Naive thymus-derived CD8-positive, alpha-beta T cell (primary cell): ENCODE data around the gene DAB2IP. TPM values are rescaled to one million over a fixed set of nuclear protein-coding genes. Genes with fewer than 3 reads are reported as not detected.
"Not testable (repeated sequence)": the region's sequence is repeated elsewhere in the genome, so short reads cannot be mapped to it uniquely, and the experiment has no call there.

Source experiments
- ATAC-seq, 2 donors: fragments of 150-1000 bp; cut with Tn5 transposase in 1 of 2; sonication (Bioruptor Pico), chemical (Tn5 transposase) in 1 of 2; 1 replicate in 1 of 2; 2 replicates in 1 of 2; pipeline ENCODE4 v1.10.0; 2021; ENCODE audit warnings: mild to moderate bottlenecking in 2 of 2, moderate library complexity in 2 of 2
- POLR2A ChIA-PET: fragments of 350-600 bp; sonication (Branson Sonifier 250); formaldehyde crosslinking; loops from one replicate; lab custom pipeline; 2021; ENCODE audit warnings: antibody characterized with exemption; lab: Charles Lee
- DNase-seq, 10 donors: peaks; one replicate each; pipeline versions ENCODE4 v3.0.0 to v3.0.0-alpha.2; 2020 to 2022
- H3K27ac Mint-ChIP-seq, 10 donors: one replicate each; pipeline ENCODE4 v1.8.0; 2020 to 2022; ENCODE audit warnings: mild to moderate bottlenecking in 10 of 10, mixed read lengths in 10 of 10, moderate library complexity in 4 of 10, inconsistent platforms in 1 of 10
- H3K27me3 Mint-ChIP-seq, 5 donors: one replicate each; pipeline ENCODE4 v1.8.0; 2021 to 2022; ENCODE audit warnings: mixed read lengths in 5 of 5
- H3K36me3 Mint-ChIP-seq, 3 donors: one replicate each; pipeline ENCODE4 v1.8.0; 2020 to 2022; ENCODE audit warnings: mixed read lengths in 3 of 3, mild to moderate bottlenecking in 2 of 3, inconsistent platforms in 1 of 3
- H3K4me1 Mint-ChIP-seq, 4 donors: one replicate each; pipeline ENCODE4 v1.8.0; 2021 to 2022; ENCODE audit warnings: mixed read lengths in 4 of 4
- H3K4me3 Mint-ChIP-seq, 10 donors: one replicate each; pipeline ENCODE4 v1.8.0; 2020 to 2022; ENCODE audit warnings: mild to moderate bottlenecking in 10 of 10, mixed read lengths in 10 of 10, moderate library complexity in 6 of 10, inconsistent platforms in 1 of 10
- H3K9me3 Mint-ChIP-seq, 9 donors: one replicate each; pipeline ENCODE4 v1.8.0; 2020 to 2022; ENCODE audit warnings: mixed read lengths in 9 of 9, mild to moderate bottlenecking in 3 of 9, inconsistent platforms in 1 of 9, moderate library complexity in 1 of 9
- polyA plus RNA-seq, 3 donors: library from polyadenylated mRNA; unstranded; fragments of 300-500 nt; fragmentation: Illumina TruSeq; gene quantifications; one replicate each; pipeline ENCODE4 v1.2.3, GENCODE V29; 2021
- total RNA-seq, 8 experiments: library from RNA in 2 of 8; stranded (reverse) in 2 of 8; gene quantifications; one replicate each; pipeline ENCODE4 v1.2.3 and lab custom pipeline; 2021 to 2026

Gene DAB2IP
- total and polyA plus RNA-seq, 5 experiments from 2014 or later = not detected

GRCh38 chr9:121640076-121640475 is 11.4 kb upstream of the DAB2IP start:
- Mint-ChIP-seq H3K9me3 (no peaks in the 10 kb centered on the region), H3K4me3 (no peak overlapping the region), H3K27me3 (peaks cover 0 to 2% (median 0%) of the 10 kb centered on the region in 5 donors), H3K27ac (peak overlapping the region in 1 of 10 donors; percentile 39), H3K36me3 (no peaks in the 10 kb centered on the region), H3K4me1 (peaks cover 0 to 1% (median 0%) of the 10 kb centered on the region in 4 donors)
- DNase-seq (peak in 5 of 10 donors; percentile 10 to 63 (median 15)), ATAC-seq (peak; percentile 22 to 37)
- POLR2A ChIA-PET = no interaction called here

- H3K4me1 Mint-ChIP-seq = no peaks in the 10 kb centered on the region
- POLR2A ChIA-PET = no interaction called here
- DNase-seq (no peak), ATAC-seq (no peak)
- peaks cover 0 to 2% (median 0%) of the 10 kb centered on the region in 5 donors for H3K27me3 Mint-ChIP-seq
- H3K4me3 Mint-ChIP-seq = no peak overlapping the region
- no peaks in the 10 kb centered on the region for H3K9me3 Mint-ChIP-seq
- H3K27ac Mint-ChIP-seq = peak overlapping the region in 1 of 10 donors; percentile 39
- no peaks in the 10 kb centered on the region for H3K36me3 Mint-ChIP-seq
These were observed 10.8 kb upstream of the DAB2IP start for GRCh38 chr9:121640491-121641223.

GRCh38 chr9:121641224-121641611 is 10.2 kb upstream of the DAB2IP start:
- Mint-ChIP-seq H3K27ac (peak overlapping the region in 1 of 10 donors; percentile 12), H3K4me1 (no peaks in the 10 kb centered on the region), H3K27me3 (peaks cover 0 to 2% (median 0%) of the 10 kb centered on the region in 5 donors), H3K4me3 (no peak overlapping the region), H3K9me3 (no peaks in the 10 kb centered on the region), H3K36me3 (no peaks in the 10 kb centered on the region)
- ATAC-seq = no peak
- DNase-seq = peak in 1 of 10 donors; percentile 45
- POLR2A ChIA-PET = no interaction called here

- H3K27ac Mint-ChIP-seq = peak overlapping the region in 1 of 10 donors; percentile 16
These were observed 8.7 kb upstream of the DAB2IP start for GRCh38 chr9:121642758-121643157.

GRCh38 chr9:121643473-121643872 is 8.0 kb upstream of the DAB2IP start:
- no peak overlapping the region for H3K27ac Mint-ChIP-seq
- H3K9me3 Mint-ChIP-seq = no peaks in the 10 kb centered on the region
- H3K4me1 Mint-ChIP-seq = no peaks in the 10 kb centered on the region
- peaks cover 1 to 18% (median 3%) of the 10 kb centered on the region in 5 donors for H3K27me3 Mint-ChIP-seq
- no peaks in the 10 kb centered on the region for H3K36me3 Mint-ChIP-seq
- POLR2A ChIA-PET = no interaction called here
- ATAC-seq = no peak
- DNase-seq = no peak
- no peak overlapping the region for H3K4me3 Mint-ChIP-seq

More at GRCh38 chr9:121642758-121643157, 8.7 kb upstream of the DAB2IP start:
- Mint-ChIP-seq H3K36me3 (no peaks in the 10 kb centered on the region), H3K4me3 (no peak overlapping the region), H3K4me1 (no peaks in the 10 kb centered on the region), H3K9me3 (no peaks in the 10 kb centered on the region), H3K27me3 (peaks cover 0 to 13% (median 1%) of the 10 kb centered on the region in 5 donors)
- DNase-seq (peak in 1 of 10 donors; percentile 57), ATAC-seq (no peak)
- POLR2A ChIA-PET = no interaction called here

GRCh38 chr9:121644040-121644439 is 7.4 kb upstream of the DAB2IP start:
- peaks cover 1 to 23% (median 7%) of the 10 kb centered on the region in 5 donors for H3K27me3 Mint-ChIP-seq
- H3K27ac Mint-ChIP-seq, POLR2A ChIA-PET, H3K4me3 Mint-ChIP-seq, DNase-seq, H3K36me3 Mint-ChIP-seq, H3K9me3 Mint-ChIP-seq, ATAC-seq, H3K4me1 Mint-ChIP-seq: not testable (repeated sequence)

- H3K27ac Mint-ChIP-seq = no peak overlapping the region
These were observed 6.4 kb upstream of the DAB2IP start for GRCh38 chr9:121645003-121645402.

GRCh38 chr9:121645853-121646807 is 5.3 kb upstream of the DAB2IP start:
- POLR2A ChIA-PET = no interaction called here
- no peaks in the 10 kb centered on the region for H3K9me3 Mint-ChIP-seq

More at GRCh38 chr9:121645003-121645402, 6.4 kb upstream of the DAB2IP start:
- POLR2A ChIA-PET = no interaction called here
- no peaks in the 10 kb centered on the region for H3K4me1 Mint-ChIP-seq
- peaks cover 6 to 33% (median 13%) of the 10 kb centered on the region in 5 donors for H3K27me3 Mint-ChIP-seq
- DNase-seq (peak in 1 of 10 donors; percentile 41), ATAC-seq (no peak)
- no peak overlapping the region for H3K4me3 Mint-ChIP-seq
- no peaks in the 10 kb centered on the region for H3K9me3 Mint-ChIP-seq
- no peaks in the 10 kb centered on the region for H3K36me3 Mint-ChIP-seq

GRCh38 chr9:121646992-121647391 is 4.4 kb upstream of the DAB2IP start:
- Mint-ChIP-seq H3K27ac (no peak overlapping the region), H3K27me3 (peaks cover 13 to 48% (median 23%) of the 10 kb centered on the region in 5 donors), H3K4me1 (peaks cover 4 to 12% (median 9%) of the 10 kb centered on the region in 4 donors), H3K36me3 (no peaks in the 10 kb centered on the region), H3K4me3 (no peak overlapping the region), H3K9me3 (no peaks in the 10 kb centered on the region)
- no peak for ATAC-seq
- POLR2A ChIA-PET = no interaction called here
- peak in 1 of 10 donors; percentile 37 for DNase-seq

More at GRCh38 chr9:121645853-121646807, 5.3 kb upstream of the DAB2IP start:
- no peak overlapping the region for H3K4me3 Mint-ChIP-seq
- no peak for ATAC-seq
- no peak overlapping the region for H3K27ac Mint-ChIP-seq
- H3K36me3 Mint-ChIP-seq = no peaks in the 10 kb centered on the region
- peak in 1 of 10 donors; percentile 35 for DNase-seq
- H3K4me1 Mint-ChIP-seq = peaks cover 2 to 9% (median 8%) of the 10 kb centered on the region in 4 donors
- peaks cover 13 to 44% (median 21%) of the 10 kb centered on the region in 5 donors for H3K27me3 Mint-ChIP-seq

GRCh38 chr9:121648172-121648571 is 3.3 kb upstream of the DAB2IP start:
- no peak overlapping the region for H3K27ac Mint-ChIP-seq
- peak in 1 of 10 donors; percentile 28 for DNase-seq
- peaks cover 11 to 18% (median 18%) of the 10 kb centered on the region in 4 donors for H3K4me1 Mint-ChIP-seq
- no peaks in the 10 kb centered on the region for H3K9me3 Mint-ChIP-seq
- POLR2A ChIA-PET = no interaction called here
- no peak for ATAC-seq
- no peaks in the 10 kb centered on the region for H3K36me3 Mint-ChIP-seq
- H3K4me3 Mint-ChIP-seq = no peak overlapping the region
- H3K27me3 Mint-ChIP-seq = peaks cover 16 to 56% (median 32%) of the 10 kb centered on the region in 5 donors

- Mint-ChIP-seq H3K9me3 (no peaks in the 10 kb centered on the region), H3K27me3 (peaks cover 17 to 63% (median 38%) of the 10 kb centered on the region in 5 donors), H3K36me3 (no peaks in the 10 kb centered on the region), H3K4me1 (peaks cover 11 to 18% (median 18%) of the 10 kb centered on the region in 4 donors), H3K4me3 (peak overlapping the region in 1 of 10 donors; percentile 41), H3K27ac (no peak overlapping the region)
- ATAC-seq (no peak), DNase-seq (no peak)
- POLR2A ChIA-PET = no interaction called here
These were observed 2.6 kb upstream of the DAB2IP start for GRCh38 chr9:121648799-121649198.

GRCh38 chr9:121649476-121650216 is 1.8 kb upstream of the DAB2IP start:
- Mint-ChIP-seq H3K27me3 (peaks cover 22 to 71% (median 46%) of the 10 kb centered on the region in 5 donors), H3K27ac (no peak overlapping the region), H3K4me3 (peak overlapping the region in 2 of 10 donors; percentile 7 to 60), H3K9me3 (no peaks in the 10 kb centered on the region), H3K36me3 (no peaks in the 10 kb centered on the region), H3K4me1 (peaks cover 11 to 18% (median 18%) of the 10 kb centered on the region in 4 donors)
- POLR2A ChIA-PET = no interaction called here
- ATAC-seq = no peak
- DNase-seq = peak in 1 of 10 donors; percentile 55
